Measurements from ENCODE around the gene SLCO1B1. TPM values are rescaled to one million over a fixed set of nuclear protein-coding genes. Genes with fewer than 3 reads are reported as not detected.
"Not testable (repeated sequence)": the region's sequence is repeated elsewhere in the genome, so short reads cannot be mapped to it uniquely, and the experiment has no call there.

The SLCO1B1 gene, protein sequence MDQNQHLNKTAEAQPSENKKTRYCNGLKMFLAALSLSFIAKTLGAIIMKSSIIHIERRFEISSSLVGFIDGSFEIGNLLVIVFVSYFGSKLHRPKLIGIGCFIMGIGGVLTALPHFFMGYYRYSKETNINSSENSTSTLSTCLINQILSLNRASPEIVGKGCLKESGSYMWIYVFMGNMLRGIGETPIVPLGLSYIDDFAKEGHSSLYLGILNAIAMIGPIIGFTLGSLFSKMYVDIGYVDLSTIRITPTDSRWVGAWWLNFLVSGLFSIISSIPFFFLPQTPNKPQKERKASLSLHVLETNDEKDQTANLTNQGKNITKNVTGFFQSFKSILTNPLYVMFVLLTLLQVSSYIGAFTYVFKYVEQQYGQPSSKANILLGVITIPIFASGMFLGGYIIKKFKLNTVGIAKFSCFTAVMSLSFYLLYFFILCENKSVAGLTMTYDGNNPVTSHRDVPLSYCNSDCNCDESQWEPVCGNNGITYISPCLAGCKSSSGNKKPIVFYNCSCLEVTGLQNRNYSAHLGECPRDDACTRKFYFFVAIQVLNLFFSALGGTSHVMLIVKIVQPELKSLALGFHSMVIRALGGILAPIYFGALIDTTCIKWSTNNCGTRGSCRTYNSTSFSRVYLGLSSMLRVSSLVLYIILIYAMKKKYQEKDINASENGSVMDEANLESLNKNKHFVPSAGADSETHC
- not detected in 2 replicates for total RNA-seq

- no peak for DNase-seq (ENCODE audit: low read depth)
- no peak within 1 kb of the TSS for H3K4me3 ChIP-seq (ENCODE audit: low read depth, low read length)
- TF ChIP-seq CTCF (conservative IDR thresholded peaks at IDR 0.05; ENCODE audit: low read depth, low read length), result no peak
Measured at GRCh38 chr12:21130998-21131397, at the start of gene SLCO1B1. Gene SLCO1B1, plus strand, starts transcription at chr12:21131194. Its CDS starts 10,381 bp downstream, at chr12:21141575.

- H3K4me3 ChIP-seq (ENCODE audit: low read depth, low read length); DNase-seq (ENCODE audit: low read depth): not testable (repeated sequence)
Measured at GRCh38 chr12:21084753-21085152, 46.2 kb upstream of the SLCO1B1 start.

- no peak overlapping the region for H3K4me3 ChIP-seq (ENCODE audit: low read depth, low read length)
- TF ChIP-seq CTCF (conservative IDR thresholded peaks at IDR 0.05; ENCODE audit: low read depth, low read length), result no peak
- no peak for DNase-seq (ENCODE audit: low read depth)
Measured at GRCh38 chr12:21111732-21112131, 19.3 kb upstream of the SLCO1B1 start.

DNA sequence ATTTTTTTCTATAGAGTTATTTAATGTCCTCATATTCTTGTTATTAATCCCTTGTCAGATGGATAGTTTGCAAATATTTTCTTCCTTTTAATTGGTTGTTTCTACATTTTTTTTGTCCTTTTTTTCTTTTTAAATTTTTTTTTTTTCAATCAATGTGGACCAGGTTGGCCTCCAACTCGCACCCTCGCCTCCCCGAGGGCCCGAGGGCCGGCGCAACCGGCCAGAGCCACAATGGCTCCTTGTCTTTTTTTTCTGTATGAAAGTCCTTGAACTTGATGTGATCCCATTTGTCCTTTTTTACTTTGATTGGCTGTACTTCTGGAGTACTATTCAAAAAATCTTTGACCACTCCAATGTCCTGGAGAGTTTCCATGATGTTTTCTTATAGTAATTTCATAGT, 17.7 kb upstream of the SLCO1B1 start:
- no peak for DNase-seq (ENCODE audit: low read depth)
- TF ChIP-seq CTCF (conservative IDR thresholded peaks at IDR 0.05; ENCODE audit: low read depth, low read length), result no peak
- no peak overlapping the region for H3K4me3 ChIP-seq (ENCODE audit: low read depth, low read length)

DNA sequence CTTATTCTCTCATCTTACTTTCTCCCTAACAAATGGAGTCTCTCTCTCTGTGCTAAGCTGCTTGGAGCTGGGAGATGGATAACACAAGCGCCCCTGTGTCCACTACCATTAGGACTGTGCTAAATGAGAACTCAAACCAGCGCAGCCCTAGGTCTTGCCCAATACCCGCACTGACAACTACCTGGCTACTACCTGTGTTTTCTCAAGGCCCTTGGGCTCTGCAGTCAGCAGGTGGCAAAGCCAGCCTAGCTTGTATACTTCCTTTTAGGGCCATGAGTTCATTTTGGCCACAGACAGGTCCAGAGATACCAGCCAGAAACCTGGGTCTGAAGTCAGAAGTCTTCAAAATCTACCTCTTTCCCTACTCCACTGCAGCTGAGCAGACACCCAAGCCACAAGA, 13.0 kb upstream of the SLCO1B1 start:
- no peak for DNase-seq (ENCODE audit: low read depth)
- no peak for TF ChIP-seq CTCF (conservative IDR thresholded peaks at IDR 0.05; ENCODE audit: low read depth, low read length)
- H3K4me3 ChIP-seq (ENCODE audit: low read depth, low read length), result no peak overlapping the region

DNA sequence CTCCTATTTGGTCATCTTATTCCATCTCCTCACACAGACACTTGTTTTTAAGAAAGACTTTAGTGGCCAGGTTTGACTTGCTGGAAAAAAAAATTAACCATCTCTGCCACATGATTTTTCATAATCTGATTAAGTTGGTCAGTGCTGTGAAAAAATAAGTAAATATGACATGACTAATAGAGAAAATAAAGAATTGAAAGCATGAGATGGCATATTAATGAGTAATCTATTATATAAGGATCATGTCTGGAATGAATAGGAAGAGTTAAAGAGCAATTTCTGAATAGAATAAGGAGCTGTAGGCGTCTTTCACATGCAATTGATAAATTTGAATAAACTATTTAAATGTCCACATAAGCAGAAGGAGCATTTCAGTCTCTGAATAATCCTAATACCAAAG, 12.2 kb upstream of the SLCO1B1 start:
- TF ChIP-seq CTCF (conservative IDR thresholded peaks at IDR 0.05; ENCODE audit: low read depth, low read length), result no peak
- DNase-seq (ENCODE audit: low read depth), result no peak
- no peak overlapping the region for H3K4me3 ChIP-seq (ENCODE audit: low read depth, low read length)

DNA sequence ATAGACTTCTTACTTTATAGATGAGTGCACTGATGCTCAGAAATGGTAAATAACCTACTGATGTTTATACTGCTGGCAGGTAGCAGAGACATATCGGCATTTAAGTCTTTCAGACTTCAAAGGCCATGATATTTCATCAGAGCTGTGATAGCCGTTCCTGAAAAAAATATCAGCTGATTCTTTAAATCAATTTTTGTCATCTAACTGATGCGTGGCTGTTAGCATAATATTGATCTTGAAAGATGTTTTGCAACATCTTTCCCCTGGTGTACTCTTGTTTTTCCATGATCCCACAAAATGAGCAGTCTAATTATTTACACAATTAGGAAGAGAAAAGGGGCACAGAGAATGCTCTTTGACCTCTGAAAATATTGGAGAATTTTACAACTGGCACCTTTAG, 1.6 kb upstream of the SLCO1B1 start:
- H3K4me3 ChIP-seq (ENCODE audit: low read depth, low read length), result no peak overlapping the region
- DNase-seq (ENCODE audit: low read depth), result no peak
- TF ChIP-seq CTCF (conservative IDR thresholded peaks at IDR 0.05; ENCODE audit: low read depth, low read length), result no peak
